ENCODE data around the gene ZNF688. TPM values are rescaled to one million over a fixed set of nuclear protein-coding genes. Genes with fewer than 3 reads are reported as not detected.

The ZNF688 gene
- total and polyA plus RNA-seq, 2 of the 13 experiments (the other 11 are each of a cell fraction or from before 2014, with no cell fraction given) = 2.4 to 5.4 TPM

- TF ChIP-seq SOX6 (IDR thresholded peaks at IDR 0.05) (no peak), SOX6 (CRISPR knock-in tag; IDR thresholded peaks at IDR 0.05) (peak; percentile 75), SRSF4 (IDR thresholded peaks at IDR 0.05; ENCODE audit: low read depth, low read length, poor library complexity, severe bottlenecking) (no peak), ZNF891 (CRISPR knock-in tag; IDR thresholded peaks at IDR 0.05) (peak; percentile 92; the same call in 1 of the 2 replicates), ZBTB2 (CRISPR knock-in tag; IDR thresholded peaks at IDR 0.05; ENCODE audit: low read depth) (peak; percentile 96), ZNF775 (CRISPR knock-in tag; IDR thresholded peaks at IDR 0.05; ENCODE audit: borderline replicate concordance) (peak; percentile 62; the same call in 1 of the 2 replicates), ZBTB38 (CRISPR knock-in tag; IDR thresholded peaks at IDR 0.05) (peak; percentile 63; the same call in 1 of the 2 replicates), ZNF232 (CRISPR knock-in tag; IDR thresholded peaks at IDR 0.05; ENCODE audit: borderline replicate concordance) (peak; percentile 40), PHF20 (CRISPR knock-in tag; IDR thresholded peaks at IDR 0.05) (peak; percentile 82), ELF4 (CRISPR knock-in tag; IDR thresholded peaks at IDR 0.05; ENCODE audit: borderline replicate concordance) (no peak), ZMYM3 (CRISPR knock-in tag; IDR thresholded peaks at IDR 0.05) (no peak), KMT2B (CRISPR knock-in tag; IDR thresholded peaks at IDR 0.05) (peak; percentile 78; the same call in 1 of the 2 replicates), RXRA (CRISPR knock-in tag; IDR thresholded peaks at IDR 0.05) (peak; percentile 61), ZNF883 (CRISPR knock-in tag; IDR thresholded peaks at IDR 0.05; ENCODE audit: not compliant biosample characterization) (no peak), NCOA1 (CRISPR knock-in tag; IDR thresholded peaks at IDR 0.05) (peak; percentile 91), PCBP1 (IDR thresholded peaks at IDR 0.05; ENCODE audit: borderline replicate concordance, low read depth, low read length) (peak; percentile 25; the same call in 1 of the 2 replicates), YEATS2 (CRISPR knock-in tag; IDR thresholded peaks at IDR 0.05; ENCODE audit: borderline replicate concordance) (peak; percentile 85; the same call in 1 of the 2 replicates), PITX1 (CRISPR knock-in tag; IDR thresholded peaks at IDR 0.05) (peak; percentile 63), ZBTB42 (CRISPR knock-in tag; IDR thresholded peaks at IDR 0.05) (no peak), ZNF746 (CRISPR knock-in tag; IDR thresholded peaks at IDR 0.05) (peak; percentile 91), NFE2L2 (IDR thresholded peaks at IDR 0.05; ENCODE audit: low read length) (no peak), ZNF230 (CRISPR knock-in tag; IDR thresholded peaks at IDR 0.05) (peak; percentile 87), ZMAT3 (CRISPR knock-in tag; conservative IDR thresholded peaks at IDR 0.05) (no peak), HOXA9 (CRISPR knock-in tag; IDR thresholded peaks at IDR 0.05; ENCODE audit: borderline replicate concordance) (peak; percentile 62; the same call in 1 of the 2 replicates), LCORL (IDR thresholded peaks at IDR 0.05) (no peak), LCORL (CRISPR knock-in tag; IDR thresholded peaks at IDR 0.05) (peak; percentile 82), ZNF451 (CRISPR knock-in tag; IDR thresholded peaks at IDR 0.05) (peak; percentile 43; the same call in 1 of the 2 replicates), HHEX (CRISPR knock-in tag; IDR thresholded peaks at IDR 0.05) (0 out of 2 replicates have a peak, but pooled peaks have one; percentile 14), ZC3H4 (CRISPR knock-in tag; IDR thresholded peaks at IDR 0.05; ENCODE audit: borderline replicate concordance) (peak; percentile 45; the same call in 1 of the 2 replicates), GATAD1 (CRISPR knock-in tag; IDR thresholded peaks at IDR 0.05) (peak; percentile 82; the same call in 1 of the 2 replicates), ZBTB25 (CRISPR knock-in tag; IDR thresholded peaks at IDR 0.05) (peak; percentile 99)
Measured at GRCh38 chr16:30557957-30558788, 13.3 kb downstream of the ZNF688 start, which contains the start of gene ZNF764 (continued).

All from HepG2 (cell line).